HepG2 (cell line): ENCODE results near the gene TM2D1. TPM values are rescaled to one million over a fixed set of nuclear protein-coding genes. Genes with fewer than 3 reads are reported as not detected.

Experiments used
- CBX2 ChIP-seq, 2 experiments: fragments of 200-600 bp in 1 of 2; sonication (generic); formaldehyde crosslinking in 1 of 2; IDR thresholded peaks; 2 replicates each; pipeline versions ENCODE4 v1.7.0 to v1.8.1; 2018 to 2022; ENCODE audit warnings: low read depth in 2 of 2, low read length in 1 of 2, mild to moderate bottlenecking in 1 of 2, missing genetic modification reagents in 1 of 2
- FOXA3 ChIP-seq: IDR thresholded peaks from 2 replicates; pipeline ENCODE4 v1.6.1; 2016; ENCODE audit warnings: missing genetic modification reagents, missing compliant biosample characterization
- HNF4A ChIP-seq: sonication (generic); formaldehyde crosslinking; IDR thresholded peaks from 2 replicates; pipeline ENCODE4 v1.4.0; 2020; ENCODE audit warnings: missing genetic modification reagents
- JARID2 ChIP-seq: sonication (generic); formaldehyde crosslinking; IDR thresholded peaks from 2 replicates; pipeline ENCODE4 v1.8.1; 2023; ENCODE audit warnings: missing genetic modification reagents, inconsistent platforms; ENCODE audit not compliant: insufficient replicate concordance
- POGK ChIP-seq: sonication (generic); formaldehyde crosslinking; conservative IDR thresholded peaks from 2 replicates; pipeline ENCODE4 v1.8.0; 2022; ENCODE audit warnings: mild to moderate bottlenecking, moderate library complexity, missing genetic modification reagents
- SAFB2 ChIP-seq: sonication (generic); formaldehyde crosslinking; IDR thresholded peaks from 2 replicates; pipeline ENCODE4 v1.5.1; 2020; ENCODE audit warnings: missing genetic modification reagents, low read depth, mild to moderate bottlenecking, borderline replicate concordance
- SNAI1 ChIP-seq: sonication (generic); formaldehyde crosslinking; IDR thresholded peaks from 2 replicates; pipeline ENCODE4 v1.5.0; 2020; ENCODE audit warnings: mild to moderate bottlenecking, missing genetic modification reagents, borderline replicate concordance
- SOX6 ChIP-seq, 2 experiments: fragments of 450-650 bp in 1 of 2; sonication (generic) in 1 of 2; formaldehyde crosslinking in 1 of 2; IDR thresholded peaks; 2 replicates each; pipeline versions ENCODE4 v1.4.0 to v1.6.1; 2017 to 2020; ENCODE audit warnings: antibody characterized with exemption in 1 of 2, mild to moderate bottlenecking in 1 of 2, missing genetic modification reagents in 1 of 2
- ZBTB20 ChIP-seq: sonication (generic); formaldehyde crosslinking; IDR thresholded peaks from 2 replicates; pipeline ENCODE4 v1.8.1; 2023; ENCODE audit warnings: missing genetic modification reagents, low read depth, mild to moderate bottlenecking, borderline replicate concordance
- ZBTB38 ChIP-seq: sonication (generic); formaldehyde crosslinking; IDR thresholded peaks from 2 replicates; pipeline ENCODE4 v1.5.1; 2020; ENCODE audit warnings: mild to moderate bottlenecking, missing genetic modification reagents
- ZNF207 ChIP-seq: fragments of 450-650 bp; IDR thresholded peaks from 2 replicates; pipeline ENCODE4 v1.6.1; 2016; ENCODE audit warnings: antibody characterized with exemption, borderline replicate concordance
- ZNF256 ChIP-seq: sonication (generic); formaldehyde crosslinking; conservative IDR thresholded peaks from 2 replicates; pipeline ENCODE4 v1.4.0; 2020; ENCODE audit warnings: missing genetic modification reagents
- ZNF34 ChIP-seq: sonication (generic); formaldehyde crosslinking; IDR thresholded peaks from 2 replicates; pipeline ENCODE4 v1.4.0; 2020; ENCODE audit warnings: mild to moderate bottlenecking, missing genetic modification reagents, borderline replicate concordance
- ZNF431 ChIP-seq: sonication (generic); formaldehyde crosslinking; IDR thresholded peaks from 2 replicates; pipeline ENCODE4 v1.9.0; 2022; ENCODE audit warnings: missing genetic modification reagents, low read depth, mild to moderate bottlenecking, borderline replicate concordance
- ZNF605 ChIP-seq: sonication (generic); formaldehyde crosslinking; IDR thresholded peaks from 2 replicates; pipeline ENCODE4 v1.8.0; 2022; ENCODE audit warnings: mild to moderate bottlenecking, missing genetic modification reagents
- polyA plus RNA-seq, 8 experiments: library from polyadenylated mRNA; depleted of rRNA in 3 of 8; stranded (reverse) in 7 of 8; unstranded in 1 of 8; fragments of >200 nt; fragmentation: Illumina TruSeq in 4 of 8; extraction: Trizol in 4 of 8; gene quantifications; 2 replicates each; pipeline versions ENCODE4 v1.2.1 to v1.2.3, GENCODE V29; 2011 to 2016; ENCODE audit warnings: low read depth in 4 of 8, missing spikeins in 1 of 8, mixed read lengths in 1 of 8; ENCODE audit not compliant: insufficient read depth in 1 of 8
- total RNA-seq, 5 experiments: library from RNA; depleted of rRNA; stranded (reverse); fragments of >200 nt; fragmentation: Illumina TruSeq; extraction: Trizol; gene quantifications; 2 replicates each; pipeline ENCODE4 v1.2.3, GENCODE V29; 2016; ENCODE audit warnings: low read depth in 1 of 5
- TF ChIP-seq, protein P1 (sequence below): sonication (generic); formaldehyde crosslinking; IDR thresholded peaks from 2 replicates; pipeline ENCODE4 v1.5.0; 2020; ENCODE audit warnings: mild to moderate bottlenecking, low read depth, missing genetic modification reagents, borderline replicate concordance
- TF ChIP-seq, protein P2 (sequence below): sonication (generic); formaldehyde crosslinking; IDR thresholded peaks from 2 replicates; pipeline ENCODE4 v1.8.1; 2022; ENCODE audit warnings: mild to moderate bottlenecking, missing genetic modification reagents

The TM2D1 gene
- total and polyA plus RNA-seq, 2 of the 13 experiments (the other 11 are each of a cell fraction or from before 2014, with no cell fraction given), result 26.6 to 49.0 TPM

DNA sequence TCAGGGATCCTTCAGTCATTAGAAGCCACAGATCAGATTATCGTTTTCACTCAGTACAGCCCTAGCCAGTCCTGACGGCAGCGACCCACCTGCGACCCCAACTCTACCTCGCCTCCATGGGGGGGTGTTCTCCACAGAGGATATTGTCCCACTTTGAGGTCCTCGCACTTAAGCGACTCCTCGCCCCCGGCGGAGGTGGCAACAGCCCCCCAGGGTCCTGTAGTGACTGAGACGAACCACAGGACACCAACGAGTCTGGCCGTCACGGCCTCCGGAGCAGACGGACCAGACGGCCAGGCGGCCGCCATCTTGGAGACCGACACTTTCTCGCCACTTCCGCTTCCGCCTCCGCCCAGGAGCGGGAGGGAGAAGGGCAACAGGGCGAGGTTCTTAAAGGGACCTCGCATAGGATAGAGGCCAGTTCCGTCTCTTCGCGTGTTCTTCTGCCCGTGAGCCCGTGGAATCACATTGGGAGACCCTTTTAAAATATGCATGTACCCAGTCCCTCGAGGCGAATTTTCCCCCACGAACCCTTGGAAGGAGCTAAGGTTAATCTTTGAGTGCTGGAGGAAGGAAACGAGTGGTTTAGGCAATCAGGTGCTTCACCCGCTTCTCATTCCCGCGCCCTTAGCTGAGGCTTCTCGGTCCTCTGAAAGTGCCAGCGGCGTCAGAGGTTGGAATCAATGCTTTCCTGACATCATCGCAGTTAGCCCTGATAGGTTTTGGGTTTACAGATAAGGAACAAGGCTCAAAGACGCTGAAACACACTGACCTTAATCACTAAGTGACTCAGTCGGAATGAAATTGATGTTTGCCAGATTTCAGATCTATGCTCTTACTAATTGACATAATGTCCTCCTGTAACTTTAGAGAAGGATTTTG lies at the start of gene TM2D1 (continued):
- peak; percentile 44; the same call in 1 of the 2 replicates for TF ChIP-seq ZBTB38
- TF ChIP-seq SOX6 (IDR thresholded peaks at IDR 0.05), result no peak
- TF ChIP-seq SOX6 (CRISPR knock-in tag; IDR thresholded peaks at IDR 0.05), result peak; percentile 81
- TF ChIP-seq SAFB2 (CRISPR knock-in tag), result 0 out of 2 replicates have a peak, but pooled peaks have one; percentile 69
- no peak for TF ChIP-seq HNF4A (CRISPR knock-in tag)
- TF ChIP-seq ZBTB20 (CRISPR knock-in tag), result peak; percentile 92
- TF ChIP-seq, protein P1, sequence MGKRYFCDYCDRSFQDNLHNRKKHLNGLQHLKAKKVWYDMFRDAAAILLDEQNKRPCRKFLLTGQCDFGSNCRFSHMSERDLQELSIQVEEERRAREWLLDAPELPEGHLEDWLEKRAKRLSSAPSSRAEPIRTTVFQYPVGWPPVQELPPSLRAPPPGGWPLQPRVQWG (CRISPR knock-in tag), result no peak
- TF ChIP-seq ZNF431, result 0 out of 2 replicates have a peak, but pooled peaks have one; percentile 57
- TF ChIP-seq POGK, result 0 out of 2 replicates have a peak, but pooled peaks have one; percentile 83
- TF ChIP-seq FOXA3, result 0 out of 2 replicates have a peak, but pooled peaks have one; percentile 49
- TF ChIP-seq JARID2 (CRISPR knock-in tag), result peak; percentile 6
- no peak for TF ChIP-seq ZNF34 (CRISPR knock-in tag)
- TF ChIP-seq, protein P2, sequence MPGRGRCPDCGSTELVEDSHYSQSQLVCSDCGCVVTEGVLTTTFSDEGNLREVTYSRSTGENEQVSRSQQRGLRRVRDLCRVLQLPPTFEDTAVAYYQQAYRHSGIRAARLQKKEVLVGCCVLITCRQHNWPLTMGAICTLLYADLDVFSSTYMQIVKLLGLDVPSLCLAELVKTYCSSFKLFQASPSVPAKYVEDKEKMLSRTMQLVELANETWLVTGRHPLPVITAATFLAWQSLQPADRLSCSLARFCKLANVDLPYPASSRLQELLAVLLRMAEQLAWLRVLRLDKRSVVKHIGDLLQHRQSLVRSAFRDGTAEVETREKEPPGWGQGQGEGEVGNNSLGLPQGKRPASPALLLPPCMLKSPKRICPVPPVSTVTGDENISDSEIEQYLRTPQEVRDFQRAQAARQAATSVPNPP (CRISPR knock-in tag), result no peak
- no peak for TF ChIP-seq ZNF207
- TF ChIP-seq CBX2 (IDR thresholded peaks at IDR 0.05; ENCODE audit: low read depth, low read length), result no peak
- TF ChIP-seq CBX2 (CRISPR knock-in tag; IDR thresholded peaks at IDR 0.05; ENCODE audit: low read depth), result no peak
- no peak for TF ChIP-seq ZNF256
- TF ChIP-seq SNAI1 (CRISPR knock-in tag), result peak; percentile 85; the same call in 1 of the 2 replicates
- 0 out of 2 replicates have a peak, but pooled peaks have one; percentile 44 for TF ChIP-seq ZNF605
